ENCODE data around the gene ZCCHC7. TPM values are rescaled to one million over a fixed set of nuclear protein-coding genes. Genes with fewer than 3 reads are reported as not detected.

Gene ZCCHC7
- total RNA-seq, 1 donor from 2014 or later, result 20.4 TPM

- DNase-seq (no peak), ATAC-seq (no peak)
- H3K36me3 ChIP-seq, result no peaks in the 10 kb centered on the region
- H3K4me3 ChIP-seq, result no peak overlapping the region
- H3K27ac ChIP-seq, result no peak overlapping the region
- no peaks in the 10 kb centered on the region for H3K9me3 ChIP-seq
- intact Hi-C loops (cut with DNase I), result no loop called here
- TF ChIP-seq CTCF (IDR thresholded peaks at IDR 0.05), result no peak
- no peaks in the 10 kb centered on the region for H3K27me3 ChIP-seq (ENCODE audit: low read depth)
- no peaks in the 10 kb centered on the region for H3K4me1 ChIP-seq
Measured at GRCh38 chr9:37174247-37174646, 53.9 kb downstream of the ZCCHC7 start.

- Histone ChIP-seq H3K27me3 (ENCODE audit: low read depth) (no peaks in the 10 kb centered on the region), H3K9me3 (no peaks in the 10 kb centered on the region), H3K27ac (no peak overlapping the region), H3K4me3 (no peak overlapping the region), H3K4me1 (no peaks in the 10 kb centered on the region), H3K36me3 (no peaks in the 10 kb centered on the region)
- TF ChIP-seq CTCF (IDR thresholded peaks at IDR 0.05), result no peak
- intact Hi-C loops (cut with DNase I), result no loop called here
- ATAC-seq (no peak), DNase-seq (no peak)
Measured at GRCh38 chr9:37178742-37179141, 58.4 kb downstream of the ZCCHC7 start.

GRCh38 chr9:37179576-37179975, 59.2 kb downstream of the ZCCHC7 start:
- no peak for TF ChIP-seq CTCF (IDR thresholded peaks at IDR 0.05)
- ATAC-seq, result no peak

GRCh38 chr9:37180138-37180537, 59.8 kb downstream of the ZCCHC7 start:
- no peak for TF ChIP-seq CTCF (IDR thresholded peaks at IDR 0.05)
- Histone ChIP-seq H3K4me1 (no peaks in the 10 kb centered on the region), H3K27me3 (ENCODE audit: low read depth) (no peaks in the 10 kb centered on the region), H3K9me3 (no peaks in the 10 kb centered on the region), H3K4me3 (no peak overlapping the region), H3K36me3 (no peaks in the 10 kb centered on the region), H3K27ac (no peak overlapping the region)
- no peak for ATAC-seq
- no peak for DNase-seq
- intact Hi-C loops (cut with DNase I), result no loop called here

More at GRCh38 chr9:37179576-37179975, 59.2 kb downstream of the ZCCHC7 start:
- no peak for DNase-seq
- Histone ChIP-seq H3K4me1 (no peaks in the 10 kb centered on the region), H3K4me3 (no peak overlapping the region), H3K36me3 (no peaks in the 10 kb centered on the region), H3K9me3 (no peaks in the 10 kb centered on the region), H3K27ac (no peak overlapping the region), H3K27me3 (ENCODE audit: low read depth) (no peaks in the 10 kb centered on the region)
- intact Hi-C loops (cut with DNase I), result no loop called here

GRCh38 chr9:37182718-37183117, 62.3 kb downstream of the ZCCHC7 start:
- TF ChIP-seq CTCF (IDR thresholded peaks at IDR 0.05), result no peak
- Histone ChIP-seq H3K4me1 (no peaks in the 10 kb centered on the region), H3K9me3 (no peaks in the 10 kb centered on the region), H3K27me3 (ENCODE audit: low read depth) (no peaks in the 10 kb centered on the region), H3K4me3 (no peak overlapping the region), H3K36me3 (no peaks in the 10 kb centered on the region), H3K27ac (no peak overlapping the region)
- intact Hi-C loops (cut with DNase I), result no loop called here
- DNase-seq, result no peak
- no peak for ATAC-seq

All from lower lobe of right lung (tissue), 2 donors.